ENCODE results near the gene GREM1. TPM values are rescaled to one million over a fixed set of nuclear protein-coding genes. Genes with fewer than 3 reads are reported as not detected.

The GREM1 gene
- total RNA-seq, 4 donors from 2014 or later, result 0.31 to 1.0 (median 0.41) TPM; not detected in 1

DNA sequence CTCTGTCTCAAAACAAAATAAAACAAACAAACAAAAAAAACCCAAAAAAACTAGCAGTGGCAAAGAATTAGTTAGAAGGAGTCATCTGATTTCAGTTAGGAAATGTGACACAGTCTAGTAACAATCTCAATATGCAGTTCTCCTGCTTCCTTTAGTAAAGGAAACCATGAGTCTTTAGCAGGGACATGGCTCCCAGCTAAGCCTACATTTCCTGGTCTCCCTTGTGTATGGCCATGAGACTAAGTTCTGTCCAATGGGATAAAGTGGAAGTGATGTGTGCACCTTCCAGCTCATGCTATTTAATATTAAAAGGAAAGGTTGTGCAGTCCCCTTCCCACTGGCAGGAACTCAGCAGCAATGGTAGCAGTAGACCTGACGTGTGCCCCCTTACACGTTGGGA is 74.6 kb downstream of the GREM1 start:
- no peaks in the 10 kb centered on the region for H3K27me3 ChIP-seq
- H3K4me3 ChIP-seq, result no peak overlapping the region
- no peaks in the 10 kb centered on the region for H3K9me3 ChIP-seq
- TF ChIP-seq, protein P1, sequence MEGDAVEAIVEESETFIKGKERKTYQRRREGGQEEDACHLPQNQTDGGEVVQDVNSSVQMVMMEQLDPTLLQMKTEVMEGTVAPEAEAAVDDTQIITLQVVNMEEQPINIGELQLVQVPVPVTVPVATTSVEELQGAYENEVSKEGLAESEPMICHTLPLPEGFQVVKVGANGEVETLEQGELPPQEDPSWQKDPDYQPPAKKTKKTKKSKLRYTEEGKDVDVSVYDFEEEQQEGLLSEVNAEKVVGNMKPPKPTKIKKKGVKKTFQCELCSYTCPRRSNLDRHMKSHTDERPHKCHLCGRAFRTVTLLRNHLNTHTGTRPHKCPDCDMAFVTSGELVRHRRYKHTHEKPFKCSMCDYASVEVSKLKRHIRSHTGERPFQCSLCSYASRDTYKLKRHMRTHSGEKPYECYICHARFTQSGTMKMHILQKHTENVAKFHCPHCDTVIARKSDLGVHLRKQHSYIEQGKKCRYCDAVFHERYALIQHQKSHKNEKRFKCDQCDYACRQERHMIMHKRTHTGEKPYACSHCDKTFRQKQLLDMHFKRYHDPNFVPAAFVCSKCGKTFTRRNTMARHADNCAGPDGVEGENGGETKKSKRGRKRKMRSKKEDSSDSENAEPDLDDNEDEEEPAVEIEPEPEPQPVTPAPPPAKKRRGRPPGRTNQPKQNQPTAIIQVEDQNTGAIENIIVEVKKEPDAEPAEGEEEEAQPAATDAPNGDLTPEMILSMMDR (IDR thresholded peaks at IDR 0.05 in 4 of 5, conservative IDR thresholded peaks at IDR 0.05 in 1 of 5), result no peak
- TF ChIP-seq POLR2A (IDR thresholded peaks at IDR 0.05), result no peak
- in situ Hi-C loops (cut with MboI; ENCODE audit: low sequenced_read_pairs in 4 of 4) (no loop called here), intact Hi-C loops (cut with DNase I; ENCODE audit: low total_unique reads) (no loop called here)
- DNase-seq (no peak), ATAC-seq (no peak)
- H3K27ac ChIP-seq, result no peak overlapping the region
- H3K36me3 ChIP-seq, result no peaks in the 10 kb centered on the region
- H3K4me1 ChIP-seq, result no peaks in the 10 kb centered on the region

Other genes with a start within 250 kb of the GREM1 start
- 1 to 10 TPM; 1.1 to 5.0 (median 1.9) TPM for gene GOLGA8N, start 124.5 kb upstream of the GREM1 start, total RNA-seq
- gene ARHGAP11A, start 102.5 kb upstream of the GREM1 start, total RNA-seq, result 1 to 10 TPM in 2 of 4 donors, under 1 TPM in 2; 0.49 to 5.3 (median 2.3) TPM
- gene SCG5, start 76.3 kb upstream of the GREM1 start, total RNA-seq, result under 1 TPM in 1 of 4 donors, not detected in 3; 0.53 TPM